Endothelial cell of umbilical vein (primary cell): ENCODE results near the gene ABI3. TPM values are rescaled to one million over a fixed set of nuclear protein-coding genes. Genes with fewer than 3 reads are reported as not detected.

Experiments used
- BruUV-seq: library from RNA; stranded (reverse); fragments of 400-500 nt; replicated peaks from 2 replicates; lab custom pipeline; 2021; lab: Mats Ljungman, UMichigan
- CTCF ChIA-PET: fragments of 300-600, 350-600 bp; sonication (Branson Sonifier 250); formaldehyde crosslinking; loops from one replicate; lab custom pipeline; 2021; ENCODE audit warnings: antibody characterized with exemption, inconsistent platforms; lab: Charles Lee
- POLR2A ChIA-PET: fragments of 300-600, 350-600 bp; sonication (Branson Sonifier 250); formaldehyde crosslinking; loops from one replicate; lab custom pipeline; 2021; ENCODE audit warnings: antibody characterized with exemption, inconsistent platforms; lab: Charles Lee
- DNase-seq: peaks from one replicate; pipeline ENCODE4 v3.0.0-alpha.2; 2011; ENCODE audit warnings: low read depth, low spot score
- FAIRE-seq: peaks from 2 replicates; lab custom pipeline; 2011; peaks lifted over from hg19 to GRCh38; lab: Jason Lieb, UNC
- H2AFZ ChIP-seq: 2 replicates; pipeline ENCODE4 v1.6.0; 2012; ENCODE audit warnings: low read depth, low read length, control low read depth, inconsistent platforms
- H3K27ac ChIP-seq: 2 replicates; pipeline ENCODE4 v1.5.1; 2011; ENCODE audit warnings: low read depth, mild to moderate bottlenecking, control low read depth, low read length, moderate library complexity; ENCODE audit not compliant: insufficient read depth
- H3K27me3 ChIP-seq, 2 experiments: 2 replicates each; pipeline versions ENCODE4 v1.6.0 to v1.6.1; 2011; ENCODE audit warnings: low read length in 2 of 2, mixed read lengths in 1 of 2; ENCODE audit not compliant: control insufficient read depth in 2 of 2, insufficient read depth in 2 of 2
- H3K36me3 ChIP-seq, 2 experiments: 2 replicates in 1 of 2; 3 replicates in 1 of 2; pipeline ENCODE4 v1.5.1; 2011; ENCODE audit warnings: low read length in 2 of 2, mild to moderate bottlenecking in 1 of 2, moderate library complexity in 1 of 2; ENCODE audit not compliant: control insufficient read depth in 2 of 2, insufficient read depth in 2 of 2; ENCODE audit errors: extremely low read depth in 1 of 2
- H3K4me1 ChIP-seq: 3 replicates; pipeline ENCODE4 v1.5.1; 2011; ENCODE audit warnings: mild to moderate bottlenecking, low read length; ENCODE audit not compliant: control insufficient read depth, insufficient read depth; ENCODE audit errors: extremely low read depth
- H3K4me2 ChIP-seq: 2 replicates; pipeline ENCODE4 v1.6.1; 2011; ENCODE audit warnings: low read length, control low read depth, mixed read lengths; ENCODE audit not compliant: insufficient read depth
- H3K4me3 ChIP-seq, 3 experiments: fragments of 200-600 bp in 1 of 3; sonication (generic), shearing (Covaris generic) in 1 of 3; replicated peaks in 1 of 3; 2 replicates each; pipeline ENCODE4 v1.5.1; 2011 to 2016; ENCODE audit warnings: control low read depth in 3 of 3, low read length in 3 of 3, mild to moderate bottlenecking in 2 of 3, inconsistent platforms in 1 of 3, low read depth in 1 of 3, moderate library complexity in 1 of 3; ENCODE audit not compliant: insufficient read depth in 1 of 3
- H3K79me2 ChIP-seq: 2 replicates; pipeline ENCODE4 v1.6.0; 2012; ENCODE audit warnings: low read length, inconsistent platforms; ENCODE audit not compliant: control insufficient read depth, insufficient read depth
- H3K9ac ChIP-seq: replicated peaks from 2 replicates; pipeline ENCODE3; 2011; ENCODE audit warnings: low read length, control low read depth; ENCODE audit not compliant: insufficient read depth; ENCODE audit errors: extremely low read depth
- H3K9me1 ChIP-seq: replicated peaks from 3 replicates; pipeline ENCODE4 v1.6.0; 2011; ENCODE audit warnings: mild to moderate bottlenecking, low read length; ENCODE audit not compliant: control insufficient read depth, insufficient read depth; ENCODE audit errors: extremely low read depth
- H3K9me3 ChIP-seq: replicated peaks from 2 replicates; pipeline ENCODE4 v1.5.1; 2012; ENCODE audit warnings: low read length, inconsistent platforms; ENCODE audit not compliant: control insufficient read depth, insufficient read depth
- H4K20me1 ChIP-seq: replicated peaks from 2 replicates; pipeline ENCODE3; 2011; ENCODE audit warnings: mild to moderate bottlenecking, low read length; ENCODE audit not compliant: control insufficient read depth, insufficient read depth; ENCODE audit errors: extremely low read depth
- CTCF ChIP-seq, 2 donors: IDR thresholded peaks; 1 replicate in 1 of 2; 2 replicates in 1 of 2; pipeline ENCODE4 v1.5.1; 2011; ENCODE audit warnings: low read length in 2 of 2, mild to moderate bottlenecking in 2 of 2, moderate library complexity in 2 of 2, control low read depth in 1 of 2, inconsistent platforms in 1 of 2, low read depth in 1 of 2; ENCODE audit not compliant: insufficient read depth in 1 of 2; ENCODE audit errors: extremely low read depth in 1 of 2
- EZH2 ChIP-seq: IDR thresholded peaks from 2 replicates; pipeline ENCODE4 v1.6.1; 2012; ENCODE audit warnings: borderline replicate concordance, low read depth, mild to moderate bottlenecking, moderate library complexity, low read length, inconsistent platforms; ENCODE audit not compliant: severe bottlenecking
- FOS ChIP-seq: IDR thresholded peaks from 2 replicates; pipeline ENCODE4 v1.6.1; 2011; ENCODE audit warnings: mild to moderate bottlenecking, low read length, moderate library complexity, borderline replicate concordance; ENCODE audit not compliant: insufficient read depth
- GATA2 ChIP-seq: IDR thresholded peaks from 2 replicates; pipeline ENCODE4 v1.7.0; 2011; ENCODE audit warnings: low read depth, mild to moderate bottlenecking, moderate library complexity, mixed read lengths, low read length; ENCODE audit not compliant: insufficient read length, insufficient read depth
- MYC ChIP-seq: IDR thresholded peaks from one replicate; pipeline ENCODE4 v1.6.1; 2011; ENCODE audit warnings: mild to moderate bottlenecking, low read depth, low read length
- POLR2AphosphoS5 ChIP-seq: IDR thresholded peaks from 2 replicates; pipeline ENCODE4 v1.6.1; 2012; ENCODE audit warnings: low read depth, mild to moderate bottlenecking, control low read depth, low read length, moderate library complexity; ENCODE audit not compliant: insufficient read depth
- dilution Hi-C: fragments of 300-500 bp; cut with MboI; formaldehyde crosslinking; loops from one replicate; pipeline ENCODE4 v1.15.0; 2019; ENCODE audit warnings: low sequenced_read_pairs; ENCODE audit not compliant: extremely low pct_ligation_motif_present
- intact Hi-C: fragments of 100-400 bp; cut with micrococcal nuclease; formaldehyde crosslinking; loops from one replicate; pipeline ENCODE4 v1.10.0; 2022
- polyA plus RNA-seq, 4 experiments: library from polyadenylated mRNA; depleted of rRNA in 3 of 4; stranded (reverse) in 3 of 4; unstranded in 1 of 4; fragments of >200 nt; gene quantifications; 2 replicates each; pipeline versions ENCODE4 v1.2.1 to v1.2.3, GENCODE V29; 2011 to 2012; ENCODE audit warnings: missing spikeins in 1 of 4
- total RNA-seq: library from RNA; stranded (reverse); gene quantifications from 2 replicates; pipeline ENCODE4 v1.2.3, GENCODE V29; 2021
- TF ChIP-seq, protein P1 (sequence below): IDR thresholded peaks from 2 replicates; pipeline ENCODE4 v1.6.1; 2011; ENCODE audit not compliant: insufficient read depth, insufficient read length

The ABI3 gene
- total and polyA plus RNA-seq, 2 donors (not counting 3 experiments of a cell fraction or from before 2014, with no cell fraction given): 35.2 to 35.5 TPM

DNA sequence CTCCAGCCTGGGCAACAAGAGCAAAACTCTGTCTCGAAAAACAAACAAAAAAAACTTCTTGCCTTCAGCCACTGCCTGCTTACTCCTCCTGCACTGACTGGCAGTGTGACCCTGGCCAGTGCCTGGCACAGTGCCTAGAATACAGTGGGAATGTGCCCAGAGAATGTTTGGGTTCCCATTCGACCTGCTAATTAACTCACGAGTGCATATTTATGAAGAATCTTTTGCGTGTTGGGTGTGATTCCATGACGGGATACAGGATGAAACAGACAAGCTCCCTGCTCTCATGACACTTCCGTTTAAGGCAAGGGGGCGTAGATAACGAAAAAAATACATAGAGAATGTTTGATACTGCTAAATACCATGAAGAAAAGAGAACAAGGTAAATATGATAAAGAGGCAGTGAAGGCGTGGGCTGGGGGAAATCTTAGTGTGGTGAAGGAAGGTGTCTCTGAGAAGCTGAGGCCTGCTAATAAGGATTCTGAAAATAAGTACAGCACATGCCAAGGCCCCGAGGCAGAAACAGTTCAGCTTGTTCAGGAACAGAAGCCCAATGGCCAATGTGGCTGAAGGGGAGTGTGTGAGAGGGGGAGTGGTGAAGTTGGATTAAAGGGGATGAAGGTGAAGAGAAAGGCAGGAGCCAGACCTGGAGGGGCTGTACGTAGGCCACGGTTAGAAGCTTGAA is 4.3 kb downstream of the ABI3 start:
- Histone ChIP-seq H3K9ac (no peak overlapping the region), H3K36me3 (peaks cover 2 to 16% of the 10 kb centered on the region in 2 experiments), H3K9me1 (no peaks in the 10 kb centered on the region), H3K27ac (no peak overlapping the region), H3K9me3 (no peaks in the 10 kb centered on the region), H3K4me3 (no peak overlapping the region), H3K4me1 (peaks cover 49% of the 10 kb centered on the region), H4K20me1 (no peaks in the 10 kb centered on the region), H3K27me3 (no peaks in the 10 kb centered on the region), H3K4me2 (peak overlapping the region; percentile 27), H2AFZ (no peak overlapping the region), H3K79me2 (peaks cover 49% of the 10 kb centered on the region)
- dilution Hi-C loops (no loop called here), intact Hi-C loops (no loop called here)
- DNase-seq (peak; percentile 84), FAIRE-seq (peak; percentile 73)
- ChIA-PET POLR2A (interaction anchor here (0.6 to 0.7 kb wide), 2 partner anchors 28 to 37 kb away, joined by 3 to 4 read pairs; no protein-coding TSS in a partner anchor), CTCF (interaction anchor here (1.6 to 3.7 kb wide), 6 partner anchors 10 to 76 kb away, joined by 3 to 24 read pairs (median 9); no protein-coding TSS in a partner anchor)
- no TSS peak for BruUV-seq
- TF ChIP-seq EZH2 (no peak), POLR2AphosphoS5 (no peak), MYC (no peak), GATA2 (no peak), FOS (no peak), CTCF (IDR thresholded peaks at IDR 0.05; ENCODE audit: extremely low read depth in 1 of 2, insufficient read depth in 1 of 2, low read depth in 1 of 2, low read length in 2 of 2) (no peak)
- TF ChIP-seq, protein P1, sequence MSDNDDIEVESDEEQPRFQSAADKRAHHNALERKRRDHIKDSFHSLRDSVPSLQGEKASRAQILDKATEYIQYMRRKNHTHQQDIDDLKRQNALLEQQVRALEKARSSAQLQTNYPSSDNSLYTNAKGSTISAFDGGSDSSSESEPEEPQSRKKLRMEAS: no peak
